ENCODE data around the gene OR52D1. TPM values are rescaled to one million over a fixed set of nuclear protein-coding genes. Genes with fewer than 3 reads are reported as not detected.

The OR52D1 gene
- total RNA-seq, 1 experiment from 2014 or later, result not detected

DNA sequence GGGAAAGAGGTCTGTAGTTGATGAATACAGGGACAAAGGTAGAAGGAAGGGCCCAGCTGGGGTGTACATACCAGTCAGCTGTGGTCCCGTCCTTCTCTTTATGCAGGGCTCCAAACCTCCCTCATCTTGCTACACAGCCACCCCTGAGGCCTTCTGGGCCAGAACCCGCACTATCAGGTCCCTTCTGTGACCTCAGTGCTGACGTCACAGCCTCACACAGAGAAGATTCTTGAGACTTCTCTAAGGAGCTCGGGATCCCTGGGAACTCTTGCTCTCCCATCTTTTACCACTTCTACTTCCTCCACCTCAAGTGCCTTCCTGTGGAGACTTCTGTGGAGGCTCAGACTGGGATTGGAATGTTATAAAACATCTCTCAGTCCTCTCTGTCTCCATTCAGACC lies 21.3 kb downstream of the OR52D1 start, which contains the start of gene UBQLN3:
UBQLN3 (minus strand) TSS at position 155 of the 400 bp plus-strand sequence. CDS start 399 bp downstream, outside the sequence.
- DNase-seq (ENCODE audit: low read depth), result no peak

DNA sequence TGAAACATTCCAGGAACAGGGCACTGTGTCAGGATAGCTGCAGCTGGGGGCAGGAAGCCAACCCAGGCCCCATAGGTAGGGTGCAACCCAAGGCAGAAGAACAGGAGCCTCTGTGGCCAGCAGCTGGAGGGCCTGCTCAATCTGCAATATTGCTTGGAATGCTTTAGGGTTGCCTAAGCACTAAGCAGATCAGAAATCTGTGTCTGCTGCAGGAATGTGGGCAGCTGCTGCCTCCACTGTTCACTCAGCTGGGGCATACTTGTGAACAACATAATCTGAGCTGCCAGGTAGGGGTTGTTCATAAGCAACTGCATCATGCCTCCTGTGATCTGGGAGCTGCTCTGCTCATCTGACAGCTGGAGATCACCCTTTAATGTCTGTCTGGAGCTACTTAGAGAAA lies 26.4 kb downstream of the OR52D1 start:
- DNase-seq (ENCODE audit: low read depth), result no peak

DNA sequence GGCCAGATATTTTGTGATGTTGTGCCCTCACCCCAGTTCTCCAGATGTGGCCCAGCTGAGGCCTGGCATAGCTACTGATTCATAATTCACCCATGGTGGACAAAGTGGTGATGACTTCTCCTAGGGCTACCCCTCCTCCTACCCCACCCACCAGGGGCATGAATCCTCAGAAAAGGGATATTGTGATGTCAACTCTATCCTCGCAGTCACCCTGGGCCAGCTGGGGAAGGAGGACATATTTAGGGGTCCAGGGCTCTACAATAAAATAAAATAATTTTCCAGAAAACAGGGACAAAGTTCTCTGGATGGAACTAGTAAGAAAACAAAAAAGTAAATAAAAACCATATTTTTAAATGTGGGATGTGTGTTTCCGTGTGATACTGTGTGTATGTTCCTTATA lies 28.1 kb downstream of the OR52D1 start, which contains the start of gene UBQLNL:
UBQLNL (minus strand) TSS at position 101 of the 400 bp plus-strand sequence. CDS start 258 bp downstream, outside the sequence.
- no peak for DNase-seq (ENCODE audit: low read depth)

DNA sequence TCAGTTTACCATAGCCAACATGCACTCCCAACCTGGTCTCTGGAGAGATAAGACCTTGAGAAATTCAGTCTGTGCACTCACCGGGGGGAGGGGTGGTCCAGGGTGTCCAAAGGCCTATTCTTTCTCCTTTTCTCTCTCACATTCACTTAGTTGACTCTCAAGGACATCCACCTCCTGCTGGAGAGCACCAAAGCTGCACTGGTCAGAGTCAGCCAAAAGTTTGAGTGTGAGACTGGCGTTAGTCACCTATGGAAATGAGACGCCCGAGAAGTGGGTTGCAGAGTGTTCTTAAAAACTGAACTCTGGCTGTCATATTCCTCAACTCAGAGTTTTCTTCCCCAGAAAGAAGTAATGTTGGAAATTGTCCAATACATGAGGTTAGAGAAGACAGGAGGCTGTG lies 33.1 kb downstream of the OR52D1 start:
- DNase-seq (ENCODE audit: low read depth), result peak; percentile 48

DNA sequence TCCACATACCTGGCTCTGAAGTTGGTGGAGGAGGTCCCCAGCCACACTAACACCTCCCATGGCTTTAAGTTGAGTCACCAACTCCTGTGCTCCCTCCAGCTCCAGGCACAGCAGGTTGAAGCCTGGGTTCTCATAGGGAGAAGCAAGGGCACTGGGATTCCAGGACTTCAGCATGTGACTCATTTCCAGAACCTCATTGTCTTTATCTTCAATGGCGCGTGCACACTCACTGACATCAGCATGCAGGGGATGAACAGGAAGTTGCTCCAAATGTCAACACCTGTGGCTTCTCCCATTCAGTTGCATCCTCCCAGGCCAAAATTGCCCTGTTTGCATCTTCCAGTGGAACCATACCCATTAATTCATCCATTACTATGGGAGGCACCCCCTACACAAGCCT lies 33.8 kb downstream of the OR52D1 start:
- peak; percentile 87 for DNase-seq (ENCODE audit: low read depth)

DNA sequence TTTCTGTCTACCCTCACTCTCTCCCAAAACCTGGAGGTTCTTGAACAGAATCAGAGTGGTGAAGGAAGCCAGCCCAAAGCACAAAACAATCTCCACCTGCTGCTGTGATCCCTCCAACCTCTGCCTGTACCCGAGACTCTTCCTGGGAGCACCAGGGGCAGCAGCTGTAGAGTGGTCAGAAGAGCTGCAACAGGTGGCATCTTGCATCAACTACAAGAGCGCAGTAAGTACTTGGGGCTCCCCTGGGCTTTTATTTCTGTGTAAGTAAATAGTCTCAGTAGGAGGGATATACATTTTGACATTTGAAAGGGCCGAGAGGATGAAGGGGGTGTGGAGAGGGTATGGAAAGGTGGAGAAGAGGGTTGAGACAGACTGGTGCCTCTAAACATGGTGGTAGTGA lies 36.3 kb downstream of the OR52D1 start:
- no peak for DNase-seq (ENCODE audit: low read depth)

DNA sequence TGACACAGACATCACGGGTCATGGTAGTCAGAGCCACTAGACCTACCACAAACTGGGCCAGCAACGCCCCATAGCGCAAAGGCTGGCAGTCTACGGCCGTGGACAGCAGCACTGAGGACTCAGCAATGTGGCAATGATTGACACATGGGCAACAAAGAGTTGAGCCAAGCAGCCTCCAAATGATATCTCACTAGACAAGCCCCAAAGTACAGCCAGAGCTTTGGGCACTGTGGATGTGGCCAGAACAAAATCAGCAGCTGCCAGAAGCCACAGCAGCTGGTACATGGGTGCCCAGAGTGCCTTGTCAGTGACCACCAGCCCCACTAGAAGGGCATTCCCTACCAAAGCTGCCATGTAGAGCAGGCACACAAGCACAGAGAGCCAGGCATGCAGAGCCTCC lies 39.2 kb downstream of the OR52D1 start:
- no peak for DNase-seq (ENCODE audit: low read depth)

DNA sequence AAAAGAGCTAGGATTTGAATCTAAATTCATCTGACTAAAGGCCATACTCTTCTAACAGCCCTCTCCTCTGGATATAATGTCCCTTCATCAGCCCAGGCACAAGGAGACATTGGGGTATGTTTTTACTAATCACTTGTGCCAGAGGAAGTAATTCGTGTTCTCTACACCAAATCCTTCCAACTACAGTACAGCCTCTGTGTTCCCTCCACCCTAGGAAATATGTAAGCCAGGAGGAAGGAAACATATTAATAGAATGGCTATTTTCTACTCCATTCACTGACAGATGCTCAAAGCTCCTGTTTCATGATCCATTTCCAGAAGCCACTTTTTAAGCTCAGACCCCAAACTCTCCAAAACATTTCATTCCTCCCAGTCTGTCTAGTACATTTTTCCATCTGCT lies 40.0 kb downstream of the OR52D1 start:
- no peak for DNase-seq (ENCODE audit: low read depth)

DNA sequence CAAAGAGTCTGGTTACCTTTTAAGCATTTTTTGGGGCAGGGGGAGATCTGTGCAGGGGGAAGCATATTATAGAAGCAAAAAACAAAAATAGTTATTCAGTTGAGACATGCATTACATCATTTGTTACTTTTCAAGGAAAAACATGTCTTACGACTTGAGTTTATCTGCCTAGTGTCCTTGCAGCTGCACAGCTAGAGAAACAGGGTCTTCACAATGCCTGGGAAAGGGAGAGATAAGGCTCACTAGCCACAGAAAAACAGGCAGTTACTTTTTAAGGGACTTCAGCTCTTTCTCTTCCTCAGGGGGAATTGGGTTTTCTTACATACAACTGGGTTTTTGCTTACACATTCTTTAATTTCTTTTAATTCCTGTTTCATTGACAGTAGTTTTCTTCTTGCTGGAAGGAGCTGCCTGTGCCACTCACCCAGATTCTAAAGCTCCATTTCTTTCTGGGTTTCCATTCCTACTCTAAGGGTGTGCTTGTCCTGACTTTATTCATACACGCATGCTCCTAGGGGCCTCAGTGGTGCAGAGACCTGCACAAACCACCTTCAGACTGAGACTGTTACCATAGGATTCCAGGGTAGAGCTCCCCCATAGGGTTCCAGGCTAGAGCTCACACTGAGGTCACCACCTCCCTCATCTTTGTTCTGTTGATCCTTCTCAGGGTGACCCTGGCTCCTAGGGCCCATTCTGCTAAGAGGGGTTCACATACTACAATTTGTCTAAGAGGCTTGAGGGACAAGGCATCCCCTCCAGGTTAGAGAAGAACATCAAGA lies 42.8 kb downstream of the OR52D1 start:
- DNase-seq (ENCODE audit: low read depth), result no peak

DNA sequence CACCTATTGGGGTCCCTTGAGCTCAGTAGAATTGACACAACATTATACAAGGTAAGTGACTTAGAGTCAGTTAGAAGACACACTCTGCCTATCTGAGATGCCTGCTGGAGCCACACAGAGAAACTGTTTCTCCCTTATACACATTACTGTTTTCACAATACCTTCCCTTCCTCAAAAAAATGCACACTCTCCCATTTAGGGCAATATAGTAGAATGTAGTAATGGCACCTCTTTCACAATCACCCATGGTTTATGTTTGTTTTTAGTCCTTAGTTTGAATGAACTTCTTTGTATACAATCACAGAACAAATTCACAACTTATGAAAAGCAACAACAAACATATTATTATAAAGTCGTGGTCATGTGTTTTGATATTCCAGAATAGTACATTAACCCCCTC lies 45.6 kb downstream of the OR52D1 start:
- DNase-seq (ENCODE audit: low read depth), result no peak

DNA sequence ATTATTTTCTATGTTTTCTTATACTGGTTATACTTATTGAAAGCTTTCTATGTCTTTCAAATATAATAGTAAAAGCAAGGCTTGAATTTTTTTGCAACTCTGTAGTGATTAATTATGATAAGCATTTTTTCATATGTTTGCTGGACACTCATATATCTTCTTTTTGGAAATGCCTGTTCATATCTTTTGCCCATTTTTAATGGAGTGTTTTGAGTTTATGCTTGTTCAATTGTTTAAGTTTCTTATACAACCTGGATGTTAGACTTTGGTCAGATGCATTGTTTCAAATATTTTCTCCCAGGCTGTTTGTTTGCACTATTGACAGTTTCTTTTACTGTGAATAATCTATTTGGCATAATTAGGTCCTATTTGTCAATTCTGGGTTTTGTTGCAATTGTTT lies 48.0 kb downstream of the OR52D1 start:
- no peak for DNase-seq (ENCODE audit: low read depth)

Other genes with a start within 250 kb of the OR52D1 start
- 0.31 TPM in 1 of 2 replicates, not detected in the other for gene HBG1, start 238.8 kb upstream of the OR52D1 start, total RNA-seq (2014; rRNA removed; shearing (Covaris generic))
- gene HBG2, start 233.9 kb upstream of the OR52D1 start, total RNA-seq (2014; rRNA removed; shearing (Covaris generic)), result 15.1 and 19.5 TPM in 2 replicates
- 157 and 165 TPM in 2 replicates for gene HBE1, start 218.7 kb upstream of the OR52D1 start, total RNA-seq (2014; rRNA removed; shearing (Covaris generic))
- gene OR51B4, start 186.7 kb upstream of the OR52D1 start, total RNA-seq (2014; rRNA removed; shearing (Covaris generic)), result 21.5 and 33.4 TPM in 2 replicates
- 4.4 and 5.8 TPM in 2 replicates for gene OR51B2, start 164.4 kb upstream of the OR52D1 start, total RNA-seq (2014; rRNA removed; shearing (Covaris generic))
- 118 and 147 TPM in 2 replicates for gene OR51B5, start 145.2 kb upstream of the OR52D1 start, total RNA-seq (2014; rRNA removed; shearing (Covaris generic))
- gene OR51B6, start 137.2 kb upstream of the OR52D1 start, total RNA-seq (2014; rRNA removed; shearing (Covaris generic)), result not detected in 2 replicates
- gene OR51M1, start 104.9 kb upstream of the OR52D1 start, total RNA-seq (2014; rRNA removed; shearing (Covaris generic)), result not detected in 2 replicates
- not detected in 2 replicates for gene OR51Q1, start 66.6 kb upstream of the OR52D1 start, total RNA-seq (2014; rRNA removed; shearing (Covaris generic))
- 2.9 and 3.1 TPM in 2 replicates for gene OR51I1, start 47.2 kb upstream of the OR52D1 start, total RNA-seq (2014; rRNA removed; shearing (Covaris generic))
- 0.03 TPM in 1 of 2 replicates, not detected in the other for gene OR51I2, start 39.4 kb upstream of the OR52D1 start, total RNA-seq (2014; rRNA removed; shearing (Covaris generic))
- gene UBQLN3, start 21.3 kb downstream of the OR52D1 start, total RNA-seq (2014; rRNA removed; shearing (Covaris generic)), result not detected in 2 replicates
- gene UBQLNL, start 28.0 kb downstream of the OR52D1 start, total RNA-seq (2014; rRNA removed; shearing (Covaris generic)), result 0.07 TPM in 1 of 2 replicates, not detected in the other
- gene OR52H1, start 59.9 kb downstream of the OR52D1 start, total RNA-seq (2014; rRNA removed; shearing (Covaris generic)), result not detected in 2 replicates
- gene OR52B6, start 92.2 kb downstream of the OR52D1 start, total RNA-seq (2014; rRNA removed; shearing (Covaris generic)), result not detected in 2 replicates
- gene TRIM6, start 108.0 kb downstream of the OR52D1 start, total RNA-seq (2014; rRNA removed; shearing (Covaris generic)), result 3.6 and 4.8 TPM in 2 replicates
- 1.9 and 3.6 TPM in 2 replicates for gene TRIM34, start 136.3 kb downstream of the OR52D1 start, total RNA-seq (2014; rRNA removed; shearing (Covaris generic))
- gene TRIM5, start 196.4 kb downstream of the OR52D1 start, total RNA-seq (2014; rRNA removed; shearing (Covaris generic)), result 22.5 and 29.2 TPM in 2 replicates
- gene TRIM22, start 201.1 kb downstream of the OR52D1 start, total RNA-seq (2014; rRNA removed; shearing (Covaris generic)), result 12.3 and 18.4 TPM in 2 replicates
- not detected in 2 replicates for gene OR56B1, start 247.8 kb downstream of the OR52D1 start, total RNA-seq (2014; rRNA removed; shearing (Covaris generic))